Right renal cortex interstitium (tissue), 3 donors: ENCODE data around the gene GPC6. TPM values are rescaled to one million over a fixed set of nuclear protein-coding genes. Genes with fewer than 3 reads are reported as not detected.

ENCODE experiments used
- DNase-seq, 3 donors: peaks; one replicate each; pipeline ENCODE4 v3.0.0-alpha.2; 2013; ENCODE audit warnings: low read depth in 3 of 3, low spot score in 2 of 3
- polyA plus RNA-seq, 3 donors: library from polyadenylated mRNA; unstranded; fragments of 120-200 nt; gene quantifications; one replicate each; pipeline ENCODE4 v1.2.1, GENCODE V29; 2013; ENCODE audit not compliant: insufficient read length in 3 of 3

Gene GPC6
- polyA plus RNA-seq, 3 donors: 56.7 to 71.0 (median 65.8) TPM

DNA sequence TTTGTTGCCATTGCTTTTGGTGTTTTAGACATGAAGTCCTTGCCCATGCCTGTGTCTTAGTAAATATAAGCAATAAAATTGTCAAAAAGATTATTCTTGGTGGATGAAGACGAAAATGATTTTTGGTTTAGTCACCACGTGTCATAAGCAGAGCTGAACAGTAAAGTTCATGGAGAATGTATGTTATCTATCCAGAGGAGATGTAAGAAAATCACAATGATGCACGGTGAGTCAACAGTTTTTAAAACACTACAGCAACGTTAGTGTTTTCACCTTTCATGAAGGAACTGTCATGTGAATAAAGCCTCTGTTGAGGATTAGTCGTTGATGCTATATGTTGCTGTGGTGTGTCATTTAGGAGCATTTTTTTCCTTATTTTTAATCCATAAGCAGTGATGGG is 137.6 kb downstream of the GPC6 start:
- DNase-seq: no peak

DNA sequence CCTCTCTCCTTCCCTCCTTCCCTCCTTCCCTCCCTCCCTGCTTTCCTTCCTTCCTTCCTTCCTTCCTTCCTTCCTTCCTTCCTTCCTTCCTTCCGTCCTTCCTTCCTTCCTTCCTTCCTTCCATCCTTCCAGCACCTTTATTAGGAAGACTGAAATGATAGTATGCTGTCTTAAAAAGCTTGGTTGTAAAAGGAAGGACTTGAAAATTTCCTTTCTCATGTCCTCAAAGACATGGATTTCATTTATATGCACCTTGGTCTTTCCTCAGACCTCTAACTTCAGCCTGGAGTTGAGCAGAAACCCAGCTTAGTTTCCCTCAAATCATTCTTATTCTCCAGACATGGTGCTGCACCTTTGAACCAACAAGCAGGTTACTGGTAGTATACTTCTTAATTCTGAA is 141.7 kb downstream of the GPC6 start:
- DNase-seq: no peak

DNA sequence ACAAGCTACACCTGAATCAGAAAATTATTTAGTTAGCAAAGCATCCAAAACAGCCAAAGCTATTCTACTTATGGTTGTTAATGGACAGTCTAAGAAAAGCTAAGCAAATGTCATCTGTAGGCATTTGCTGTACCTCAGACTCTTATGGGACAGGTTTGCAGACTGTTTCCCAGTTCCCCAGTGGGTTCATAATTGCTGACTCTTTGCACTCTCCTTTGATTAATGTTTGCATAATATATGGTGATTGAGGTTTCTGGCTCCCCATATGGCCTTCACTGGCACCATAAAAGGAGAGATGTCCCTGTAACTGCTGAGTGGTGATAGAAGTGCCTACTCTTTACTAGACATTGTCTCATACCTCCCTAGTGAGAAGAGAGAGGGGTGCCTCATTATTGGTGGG is 142.1 kb downstream of the GPC6 start:
- no peak for DNase-seq

DNA sequence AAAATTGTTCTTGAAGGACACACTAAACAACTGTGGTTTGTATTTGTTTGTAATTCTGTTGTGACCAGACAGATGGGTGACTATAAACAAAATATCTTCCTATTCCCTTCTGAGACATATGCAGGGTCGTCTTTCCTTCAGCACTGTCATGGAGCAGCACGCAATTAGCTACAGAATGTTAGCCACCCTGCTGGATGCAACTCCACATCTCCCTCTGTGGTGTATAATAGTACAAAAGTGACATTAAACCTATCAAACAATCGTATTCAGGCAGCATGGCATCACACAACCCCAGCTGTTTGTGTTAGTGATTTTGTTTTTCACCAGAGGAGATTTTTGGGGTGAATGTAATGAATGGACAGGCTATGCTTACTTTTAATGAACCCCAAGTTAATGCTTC is 146.2 kb downstream of the GPC6 start:
- DNase-seq: no peak

DNA sequence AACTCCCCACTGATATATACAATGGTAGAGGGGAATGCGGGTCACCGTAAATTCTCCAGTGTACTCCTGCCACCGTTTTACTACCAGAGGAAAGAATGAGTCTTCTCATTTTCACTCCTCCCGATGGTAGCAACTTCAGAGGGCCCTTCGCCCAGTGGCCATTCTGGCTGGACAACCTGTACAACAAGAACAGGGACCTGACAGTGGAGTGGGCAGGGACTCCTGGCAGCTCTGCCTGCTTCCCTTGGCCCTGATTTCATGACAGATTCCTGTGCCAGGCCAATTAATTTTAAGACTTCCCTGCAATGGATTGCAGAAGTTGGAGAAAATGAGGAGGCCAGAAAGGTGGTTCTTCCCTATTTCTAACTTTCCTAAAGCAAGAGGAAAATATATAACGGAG is 148.9 kb downstream of the GPC6 start:
- DNase-seq: no peak

DNA sequence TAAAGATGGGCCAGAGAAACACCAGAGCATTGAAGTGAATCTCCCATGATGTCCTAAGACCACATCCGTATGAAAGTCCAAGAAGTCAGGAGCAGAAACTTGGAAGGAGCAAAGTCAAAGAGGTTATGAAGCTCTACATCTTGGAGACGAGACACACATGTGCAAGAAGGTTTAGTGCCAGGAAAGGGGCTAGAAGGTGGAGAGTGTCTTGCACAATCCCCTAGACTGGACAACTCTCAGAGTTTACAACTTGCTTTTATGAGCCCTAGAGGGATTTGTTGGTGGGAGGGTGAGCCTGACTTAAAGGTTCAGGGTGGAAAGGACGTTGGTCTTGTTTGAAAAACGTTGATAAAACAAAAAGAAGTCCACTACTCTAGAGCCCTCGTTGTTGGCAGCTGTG is 150.6 kb downstream of the GPC6 start:
- no peak for DNase-seq

DNA sequence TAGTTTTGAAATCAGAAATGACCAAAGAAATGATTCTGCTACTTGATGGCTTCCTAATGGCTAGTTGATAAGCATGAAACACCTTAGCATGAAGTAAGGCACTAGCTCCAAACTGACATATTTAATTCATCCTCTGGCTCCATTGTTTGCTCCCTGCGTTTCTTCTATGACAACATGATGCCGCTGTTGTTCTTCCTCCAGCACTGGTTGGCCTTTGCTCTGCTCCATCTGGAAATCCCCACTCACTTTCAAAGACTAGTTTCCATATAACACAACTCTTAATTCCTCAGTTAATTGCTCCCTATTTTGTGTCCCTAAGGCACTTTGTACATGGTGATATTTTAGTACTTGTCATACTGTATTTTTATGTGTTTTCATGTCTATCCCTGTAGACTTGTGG is 151.6 kb downstream of the GPC6 start:
- DNase-seq: no peak

DNA sequence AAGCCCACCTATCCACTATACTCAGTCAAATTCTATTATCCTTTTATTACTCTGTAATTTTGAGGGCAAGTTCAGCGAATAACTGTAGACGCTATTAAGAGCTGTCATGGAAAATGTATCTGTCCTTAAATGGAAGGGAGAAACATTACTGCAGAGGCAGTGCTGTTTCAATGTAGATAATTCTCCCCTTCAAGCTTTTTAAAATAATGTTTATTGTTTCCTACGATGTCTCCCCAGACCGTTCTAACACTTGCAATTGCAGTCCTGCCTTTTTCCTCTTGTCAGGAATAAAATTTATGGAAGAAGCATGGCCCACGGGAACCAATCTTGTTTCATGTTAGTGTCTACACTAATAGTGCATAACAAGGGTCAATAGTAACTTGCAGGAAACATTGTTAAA is 159.5 kb downstream of the GPC6 start:
- DNase-seq: no peak

DNA sequence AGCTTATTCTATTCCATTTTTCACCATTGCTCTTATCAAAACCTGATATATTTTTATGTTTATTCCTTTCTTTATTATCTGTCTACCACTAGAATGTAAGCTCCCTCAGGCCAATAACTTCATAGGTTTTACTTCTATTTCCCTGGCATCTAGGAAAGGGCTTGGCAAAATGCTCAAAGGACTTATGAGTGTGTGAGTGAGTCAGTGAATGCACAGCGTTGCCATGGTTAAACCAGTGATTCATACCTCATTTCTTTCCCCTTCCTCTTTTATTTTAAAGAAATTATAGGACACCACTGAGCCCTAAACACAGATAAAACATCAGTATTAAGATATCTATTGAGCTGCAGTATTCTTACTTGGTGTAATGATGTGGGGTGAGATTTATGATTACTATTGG is 162.1 kb downstream of the GPC6 start:
- DNase-seq: no peak

DNA sequence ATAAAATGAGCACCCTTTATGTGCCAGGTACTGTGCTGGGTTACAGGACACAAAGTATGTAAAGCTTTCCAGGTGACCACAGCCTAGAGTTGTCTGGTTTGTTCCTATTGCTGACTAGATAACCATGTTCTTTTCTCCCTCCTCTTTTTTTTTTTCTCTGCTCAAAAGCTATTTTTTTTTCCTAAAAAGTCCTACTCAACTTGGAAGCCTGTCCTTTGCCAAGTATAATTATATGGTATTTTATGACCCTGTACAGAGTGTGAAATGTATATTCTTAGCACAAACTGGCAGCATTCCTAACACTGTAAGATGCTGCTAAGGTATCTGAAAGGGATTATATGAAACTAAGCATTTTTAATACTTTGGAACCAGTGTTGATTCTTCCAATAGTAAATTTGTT is 171.0 kb downstream of the GPC6 start:
- DNase-seq: no peak

DNA sequence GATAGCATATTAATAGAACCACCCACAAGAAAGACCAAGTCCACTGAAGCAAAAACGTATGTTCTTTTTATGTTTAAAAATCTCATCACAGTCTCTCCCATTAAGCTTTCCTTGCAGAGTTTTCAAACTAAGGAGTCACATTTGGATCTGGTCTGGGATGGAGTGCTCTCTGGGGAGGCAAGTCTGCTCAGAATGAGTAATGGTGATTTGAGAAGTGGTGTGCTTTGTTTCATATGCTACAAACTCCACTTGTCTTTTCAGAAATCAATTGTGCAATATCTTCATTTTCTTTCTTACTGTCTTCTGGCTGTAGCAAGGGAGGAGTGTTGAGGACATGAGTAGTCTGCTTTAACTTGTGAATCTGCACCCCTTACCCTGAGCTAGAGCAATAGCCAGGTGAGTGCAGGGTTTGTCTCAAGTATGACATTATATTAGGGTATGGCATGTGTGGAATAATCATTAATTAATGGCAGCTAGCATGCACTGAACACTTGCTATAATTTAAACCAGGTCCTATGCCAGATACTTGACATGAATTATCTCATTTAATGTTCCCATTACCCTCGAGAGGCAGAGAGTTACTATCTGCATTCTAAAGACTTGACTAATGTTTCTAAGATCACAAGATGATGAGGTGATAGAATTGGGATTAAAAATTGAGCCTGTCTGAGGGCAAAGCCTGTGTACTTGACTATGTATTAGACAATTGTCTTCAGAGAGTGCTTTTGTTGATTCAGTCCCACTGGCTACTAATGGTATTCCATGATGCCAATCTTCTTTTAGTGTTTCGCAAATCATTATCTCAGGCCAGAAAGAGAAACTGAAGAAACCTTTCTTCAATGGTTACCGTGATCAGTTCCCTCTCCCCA is 171.8 kb downstream of the GPC6 start:
- no peak for DNase-seq

DNA sequence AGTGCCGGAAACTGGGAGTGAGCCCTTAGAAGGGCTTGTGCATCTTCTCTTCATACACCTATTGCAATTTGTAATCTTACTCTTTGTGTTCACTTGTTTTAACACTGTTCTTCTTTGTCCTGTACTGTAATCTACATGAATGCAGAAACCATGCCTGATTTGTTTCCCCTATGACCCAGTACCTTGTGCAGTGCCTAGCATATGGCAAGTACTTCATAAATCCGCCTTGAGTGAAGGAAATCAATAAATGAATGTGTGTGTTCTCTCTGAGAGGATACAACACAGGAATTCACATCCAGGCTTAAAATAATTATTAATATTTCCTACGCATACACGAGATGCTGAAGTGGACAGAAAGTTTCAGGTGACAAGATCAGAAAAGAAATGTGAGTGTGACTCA is 172.6 kb downstream of the GPC6 start:
- DNase-seq: no peak

DNA sequence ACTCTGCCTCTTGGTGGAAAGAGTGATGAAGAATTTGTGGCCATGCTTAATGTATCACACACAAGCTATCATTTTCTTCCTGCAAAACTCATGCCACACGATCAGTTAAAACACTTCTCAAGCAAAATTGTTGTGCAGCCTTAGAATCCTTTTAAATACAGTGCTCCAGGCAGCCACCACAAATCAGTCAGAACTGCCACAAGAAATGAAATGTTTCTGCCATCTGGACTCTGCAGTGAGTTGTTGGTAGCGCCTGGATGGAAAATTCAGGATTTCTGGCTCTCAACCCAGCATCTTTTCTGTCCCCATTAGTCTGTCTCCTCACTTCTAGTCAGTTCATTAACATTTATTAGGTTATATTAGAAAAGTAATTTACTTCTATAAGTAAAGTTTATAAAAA is 179.5 kb downstream of the GPC6 start:
- no peak for DNase-seq

DNA sequence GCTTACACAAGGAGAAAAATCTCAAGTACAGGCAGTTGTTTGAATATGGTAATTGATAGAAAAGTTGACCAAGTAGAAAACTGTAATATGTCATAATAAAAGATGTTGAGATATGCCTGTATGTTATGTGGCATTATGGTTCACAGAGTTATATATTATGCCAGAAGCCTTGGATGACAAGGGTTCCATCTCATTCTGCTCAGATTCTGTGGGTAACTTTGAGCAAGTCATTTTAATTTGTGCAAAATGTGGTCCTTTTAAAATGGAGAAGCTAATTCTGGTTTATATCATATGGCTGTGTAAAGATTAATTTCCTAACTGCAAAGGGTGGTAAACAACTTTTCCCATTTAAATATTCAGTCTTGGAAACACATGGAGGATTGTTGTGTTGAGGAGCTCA is 180.9 kb downstream of the GPC6 start:
- DNase-seq: no peak

DNA sequence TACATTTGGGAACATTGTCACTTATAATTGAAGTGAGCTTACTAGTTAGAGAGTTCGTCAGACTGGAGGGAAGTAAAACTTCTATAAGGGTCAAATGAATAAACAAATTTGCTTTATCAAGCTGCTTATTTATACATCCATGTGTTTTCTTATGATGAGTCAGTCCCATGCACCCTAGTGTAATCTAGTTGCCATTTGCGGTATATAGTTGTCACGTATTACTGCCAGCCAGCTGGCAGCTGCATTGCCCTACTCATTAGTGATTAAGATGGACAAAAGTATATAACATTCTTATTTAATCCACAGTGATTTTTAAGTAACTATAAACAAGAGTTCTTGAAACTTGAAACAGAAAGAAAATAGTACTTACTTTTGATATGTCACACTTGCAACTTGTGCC is 182.4 kb downstream of the GPC6 start:
- no peak for DNase-seq

DNA sequence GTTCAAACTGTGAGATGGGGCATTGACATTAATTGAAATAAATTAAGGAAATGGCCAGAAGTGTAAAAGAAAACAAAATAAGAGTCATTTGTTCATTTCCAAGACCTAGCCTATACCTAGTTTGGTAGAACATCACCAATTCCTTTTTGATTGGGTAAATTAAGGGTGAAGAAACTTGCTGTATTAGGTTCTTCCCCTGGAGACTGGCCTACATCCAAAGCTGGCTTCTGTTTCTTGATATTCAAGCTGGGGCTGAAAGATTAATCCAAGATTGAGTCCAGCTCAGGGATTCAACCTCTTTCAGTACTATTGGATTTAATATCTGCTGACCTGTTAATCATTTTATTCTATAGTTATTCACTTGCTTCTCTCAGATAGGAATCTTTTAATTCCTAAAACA is 183.2 kb downstream of the GPC6 start:
- DNase-seq: no peak

DNA sequence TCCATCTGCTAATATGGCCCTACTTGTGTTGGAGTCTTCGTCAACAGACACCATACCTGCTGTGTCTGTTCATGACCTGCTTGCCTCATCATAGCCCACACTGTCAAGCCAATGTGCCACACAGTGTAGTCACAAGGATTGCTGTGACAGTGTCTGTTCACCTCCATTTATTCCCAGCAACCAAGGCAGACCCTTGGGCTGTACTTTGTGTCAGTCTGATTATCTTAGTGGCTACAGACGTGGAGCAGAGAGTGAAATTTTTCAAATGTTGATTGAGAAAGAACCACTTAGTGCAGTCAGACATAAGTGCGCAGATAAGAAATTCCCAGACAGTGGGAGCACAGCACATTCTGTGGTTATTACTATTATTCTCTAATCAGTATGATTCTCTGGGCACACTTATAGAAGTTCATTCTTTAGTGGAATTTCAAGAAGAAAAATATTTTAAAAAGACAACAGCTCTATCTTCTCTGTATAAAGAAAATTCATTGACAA is 184.6 kb downstream of the GPC6 start:
- no peak for DNase-seq

DNA sequence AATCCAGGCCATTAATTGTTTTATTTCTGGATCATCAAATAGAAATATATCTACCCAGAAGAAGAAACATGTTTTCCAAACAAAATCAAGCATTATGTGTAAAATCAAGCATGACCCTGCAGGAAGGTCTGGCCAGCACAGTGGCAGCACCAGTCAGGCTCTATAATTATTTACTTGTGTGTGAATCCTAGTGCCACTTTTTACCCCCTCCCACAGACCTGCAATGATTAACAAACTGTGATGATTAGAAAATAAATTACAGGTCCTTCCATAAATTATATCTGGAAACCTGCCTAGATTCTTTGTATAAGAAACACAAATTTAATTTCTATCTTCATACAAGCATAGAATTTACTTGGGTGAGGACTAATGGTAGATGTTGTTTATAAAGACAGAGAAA is 186.1 kb downstream of the GPC6 start:
- no peak for DNase-seq

DNA sequence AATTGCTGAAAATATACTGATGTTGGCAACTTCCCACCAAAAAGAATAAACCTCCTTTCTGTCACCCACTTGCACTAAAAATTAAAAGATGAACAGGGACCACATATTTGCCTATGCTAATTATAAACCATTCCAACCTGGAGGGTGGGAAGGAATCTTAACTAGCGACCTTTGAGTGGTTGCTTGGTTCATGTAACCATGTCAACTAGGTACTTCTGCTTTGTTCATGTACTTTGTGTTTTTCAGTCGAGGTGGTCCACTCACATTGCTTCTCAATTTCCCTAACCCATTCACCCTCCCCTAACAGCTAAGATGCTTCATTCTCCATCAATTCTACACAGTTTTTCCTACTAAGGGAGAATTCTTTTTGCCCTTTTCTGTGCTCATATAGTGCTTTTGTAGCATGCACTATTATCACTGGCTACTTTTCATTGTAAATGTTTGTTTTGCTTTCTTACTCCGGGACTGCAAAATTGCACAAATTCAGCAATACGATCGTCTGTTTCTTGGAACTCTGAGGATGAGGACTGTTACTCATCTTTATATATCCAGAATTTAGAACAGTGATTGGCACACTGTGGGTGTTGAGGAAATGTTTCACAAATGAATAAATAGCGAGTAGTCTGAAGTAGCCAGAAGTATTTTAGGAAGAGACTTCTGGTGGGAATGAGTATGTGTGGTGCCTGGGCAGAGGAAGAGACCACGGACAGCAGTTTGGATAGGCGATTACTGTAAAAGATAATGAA is 187.5 kb downstream of the GPC6 start:
- DNase-seq: no peak

DNA sequence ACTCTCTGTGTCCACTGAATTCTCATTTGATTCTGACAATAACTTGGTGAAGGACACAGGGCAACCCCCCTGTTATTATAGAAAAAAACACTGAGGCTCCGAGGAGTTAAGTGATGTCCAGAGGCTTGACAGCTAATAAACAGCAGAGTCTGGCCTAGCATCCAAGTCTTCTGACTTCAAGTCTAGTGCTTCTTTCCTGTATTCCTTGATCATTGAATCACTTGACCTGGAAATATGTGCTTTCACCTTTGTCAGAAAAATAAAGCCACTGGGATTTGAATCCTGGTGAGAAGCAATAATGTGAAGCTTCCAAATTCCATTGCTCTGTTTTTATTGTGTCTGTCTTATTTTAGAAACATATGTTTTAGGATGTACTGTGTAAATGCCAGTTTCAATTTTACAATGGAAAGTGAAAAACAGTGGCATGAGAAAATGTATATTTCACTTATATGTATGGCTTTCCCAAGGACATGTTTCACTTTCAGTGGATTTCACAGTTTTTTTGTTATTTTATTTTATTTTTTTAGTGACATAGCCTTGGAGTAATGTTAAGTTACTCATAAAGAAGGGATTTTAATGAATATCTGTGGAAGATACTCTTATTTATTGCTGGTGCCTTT is 190.2 kb downstream of the GPC6 start:
- DNase-seq: no peak

DNA sequence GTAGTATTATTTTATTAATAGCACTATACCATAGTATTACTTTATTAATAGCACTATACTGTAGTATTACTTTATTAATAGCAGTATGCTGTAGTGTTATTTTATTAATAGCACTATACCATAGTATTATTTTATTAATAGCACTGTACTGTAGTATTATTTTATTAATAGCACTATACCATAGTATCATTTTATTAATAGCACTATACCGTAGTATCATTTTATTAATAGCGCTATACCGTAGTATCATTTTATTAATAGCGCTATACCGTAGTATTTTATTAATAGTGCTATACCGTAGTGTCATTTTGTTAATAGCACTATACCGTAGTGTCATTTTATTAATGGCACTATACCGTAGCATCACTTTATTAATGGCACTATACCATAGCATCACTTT is 191.8 kb downstream of the GPC6 start:
- no peak for DNase-seq

DNA sequence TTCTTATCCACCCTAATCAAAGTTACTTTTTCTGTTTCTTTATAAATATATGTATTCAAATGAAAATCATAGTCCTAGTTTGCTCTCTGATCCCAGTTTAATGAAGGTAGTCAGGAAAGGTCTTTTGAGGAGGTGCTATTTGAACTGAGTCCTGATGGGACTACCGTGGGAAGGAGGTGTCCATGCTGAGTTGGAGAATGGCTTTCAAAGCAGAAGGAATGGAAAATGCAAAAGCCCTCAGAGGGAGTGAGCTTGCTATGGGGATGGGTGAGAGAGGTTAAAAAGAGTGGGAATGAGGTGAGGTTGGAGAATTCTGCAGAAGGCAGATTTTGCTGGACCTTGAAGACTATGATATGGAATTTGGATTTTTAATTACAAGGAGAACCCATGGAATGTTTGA is 193.6 kb downstream of the GPC6 start:
- DNase-seq: no peak
